Ovary (tissue), 3 donors: ENCODE measurements around the gene RBM25.
A peak's percentile ranks its signal among the peaks of the same experiment; 100 is the strongest.

ENCODE experiments used
- CTCF ChIP-seq, 3 donors: fragments of 450-650 bp in 2 of 3; fragments of 200-600 bp in 1 of 3; IDR thresholded peaks; one replicate each; pipeline versions ENCODE4 v1.5.1 to v1.8.0; 2016 to 2022; ENCODE audit warnings: antibody characterized with exemption in 3 of 3, mild to moderate bottlenecking in 1 of 3
- EP300 ChIP-seq: sonication (generic); formaldehyde crosslinking; IDR thresholded peaks from one replicate; pipeline ENCODE4 v1.6.1; 2017; ENCODE audit warnings: antibody characterized with exemption
- POLR2A ChIP-seq: fragments of 450-650 bp; IDR thresholded peaks from one replicate; pipeline ENCODE4 v1.6.1; 2017; ENCODE audit warnings: antibody characterized with exemption, mild to moderate bottlenecking, moderate library complexity
- donor health status: DM: no; HTN: no; CAD: no.

- TF ChIP-seq CTCF (IDR thresholded peaks at IDR 0.05) (peak in 2 of 3 donors; percentile 46 to 61), EP300 (no peak), POLR2A (no peak)
Measured at GRCh38 chr14:73173092-73173735, 114.9 kb downstream of the RBM25 start.
